Stimulated activated CD8-positive, alpha-beta memory T cell treated with anti-CD3 and anti-CD28 coated beads, Interleukin-7, amount 100 ng/mL, for 4 hours (primary cell): Measurements from ENCODE around the gene CMTR2.
A peak's percentile ranks its signal among the peaks of the same experiment; 100 is the strongest.
"Not testable (repeated sequence)": the region's sequence is repeated elsewhere in the genome, so short reads cannot be mapped to it uniquely, and the experiment has no call there.

Experiments
- DNase-seq, 2 donors: peaks; one replicate each; pipeline ENCODE4 v3.0.0-alpha.2; 2020; ENCODE audit warnings: low read depth in 2 of 2

CMTR2 gene

GRCh38 chr16:71288890-71289731, at the start of gene CMTR2:
Gene CMTR2 (minus strand): TSS chr16:71289402. CDS start chr16:71285920, 3,482 bp downstream.
- DNase-seq, result peak; percentile 79 to 88

- no peak for DNase-seq
These were observed 49.4 kb upstream of the CMTR2 start for GRCh38 chr16:71338632-71339031.

- no peak for DNase-seq
These were observed 49.0 kb upstream of the CMTR2 start for GRCh38 chr16:71338193-71338592.

GRCh38 chr16:71337631-71338030, 48.4 kb upstream of the CMTR2 start:
- DNase-seq, result no peak

- DNase-seq, result no peak
These were observed 38.9 kb upstream of the CMTR2 start for GRCh38 chr16:71328151-71328550.

- no peak for DNase-seq
These were observed 38.5 kb upstream of the CMTR2 start for GRCh38 chr16:71327720-71328119.

- no peak for DNase-seq
These were observed 30.8 kb upstream of the CMTR2 start for GRCh38 chr16:71319999-71320398.

- DNase-seq, result no peak
These were observed 26.1 kb upstream of the CMTR2 start for GRCh38 chr16:71315269-71315668.

GRCh38 chr16:71313591-71313990, 24.4 kb upstream of the CMTR2 start:
- not testable (repeated sequence) for DNase-seq

GRCh38 chr16:71311553-71312158, 22.5 kb upstream of the CMTR2 start:
- DNase-seq, result no peak

GRCh38 chr16:71303938-71304337, 14.7 kb upstream of the CMTR2 start:
- DNase-seq, result no peak

- DNase-seq, result no peak
These were observed 8.1 kb upstream of the CMTR2 start for GRCh38 chr16:71297341-71297634.

- no peak for DNase-seq
These were observed 7.6 kb upstream of the CMTR2 start for GRCh38 chr16:71296584-71297340.

GRCh38 chr16:71295950-71296349, 6.7 kb upstream of the CMTR2 start:
- DNase-seq, result no peak

GRCh38 chr16:71293919-71294318, 4.7 kb upstream of the CMTR2 start:
- DNase-seq, result no peak

- not testable (repeated sequence) for DNase-seq
These were observed 2.9 kb upstream of the CMTR2 start for GRCh38 chr16:71292095-71292494.

GRCh38 chr16:71289732-71290062, 495 bp upstream of the CMTR2 start:
- no peak for DNase-seq

GRCh38 chr16:71288570-71288889, 672 bp downstream of the CMTR2 start:
- DNase-seq, result no peak

GRCh38 chr16:71287911-71288310, 1.3 kb downstream of the CMTR2 start:
- no peak for DNase-seq

- DNase-seq, result no peak
These were observed 1.7 kb downstream of the CMTR2 start for GRCh38 chr16:71287454-71287853.

- no peak for DNase-seq
These were observed 5.6 kb downstream of the CMTR2 start for GRCh38 chr16:71283612-71284011.

GRCh38 chr16:71282943-71283342, 6.3 kb downstream of the CMTR2 start:
- DNase-seq, result no peak
